ENCODE data around the gene NECTIN1.

GRCh38 chr11:119692540-119692820, 36.5 kb downstream of the NECTIN1 start:
- TF ChIP-seq, protein P1, sequence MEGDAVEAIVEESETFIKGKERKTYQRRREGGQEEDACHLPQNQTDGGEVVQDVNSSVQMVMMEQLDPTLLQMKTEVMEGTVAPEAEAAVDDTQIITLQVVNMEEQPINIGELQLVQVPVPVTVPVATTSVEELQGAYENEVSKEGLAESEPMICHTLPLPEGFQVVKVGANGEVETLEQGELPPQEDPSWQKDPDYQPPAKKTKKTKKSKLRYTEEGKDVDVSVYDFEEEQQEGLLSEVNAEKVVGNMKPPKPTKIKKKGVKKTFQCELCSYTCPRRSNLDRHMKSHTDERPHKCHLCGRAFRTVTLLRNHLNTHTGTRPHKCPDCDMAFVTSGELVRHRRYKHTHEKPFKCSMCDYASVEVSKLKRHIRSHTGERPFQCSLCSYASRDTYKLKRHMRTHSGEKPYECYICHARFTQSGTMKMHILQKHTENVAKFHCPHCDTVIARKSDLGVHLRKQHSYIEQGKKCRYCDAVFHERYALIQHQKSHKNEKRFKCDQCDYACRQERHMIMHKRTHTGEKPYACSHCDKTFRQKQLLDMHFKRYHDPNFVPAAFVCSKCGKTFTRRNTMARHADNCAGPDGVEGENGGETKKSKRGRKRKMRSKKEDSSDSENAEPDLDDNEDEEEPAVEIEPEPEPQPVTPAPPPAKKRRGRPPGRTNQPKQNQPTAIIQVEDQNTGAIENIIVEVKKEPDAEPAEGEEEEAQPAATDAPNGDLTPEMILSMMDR (IDR thresholded peaks at IDR 0.05; ENCODE audit: extremely low read depth in 1 of 2, insufficient read depth in 1 of 2, low read depth in 1 of 2, low read length in 2 of 2) = no peak
- no peak for TF ChIP-seq EZH2 (IDR thresholded peaks at IDR 0.05; ENCODE audit: borderline replicate concordance, low read depth, low read length, severe bottlenecking)
- no peak for TF ChIP-seq POLR2A (IDR thresholded peaks at IDR 0.05; ENCODE audit: low read depth, low read length)
- no peak for TF ChIP-seq JUN (IDR thresholded peaks at IDR 0.05; ENCODE audit: borderline replicate concordance, insufficient read depth, insufficient read length, low read depth)
- TF ChIP-seq POLR2AphosphoS5 (IDR thresholded peaks at IDR 0.05; ENCODE audit: insufficient read depth, low read depth, low read length) = no peak
- no peak for TF ChIP-seq MAX (IDR thresholded peaks at IDR 0.05; ENCODE audit: insufficient read depth, insufficient read length)
- no peak for TF ChIP-seq MYC (IDR thresholded peaks at IDR 0.05; ENCODE audit: low read depth, low read length)

All from endothelial cell of umbilical vein (primary cell).